Upper lobe of left lung (tissue), 4 donors: Measurements from ENCODE around the gene CELSR1.

Source experiments
- EP300 ChIP-seq, 4 donors: sonication (generic); formaldehyde crosslinking; IDR thresholded peaks; one replicate each; pipeline ENCODE4 v1.5.1; 2017; ENCODE audit warnings: antibody characterized with exemption in 4 of 4, control low read depth in 2 of 4
- TF ChIP-seq, protein P1 (sequence below), 6 experiments: fragments of 450-650 bp in 4 of 6; fragments of 200-600 bp in 2 of 6; sonication (generic) in 2 of 6; IDR thresholded peaks; one replicate each; pipeline ENCODE4 v1.5.1; 2016 to 2019; ENCODE audit warnings: antibody characterized with exemption in 6 of 6

DNA sequence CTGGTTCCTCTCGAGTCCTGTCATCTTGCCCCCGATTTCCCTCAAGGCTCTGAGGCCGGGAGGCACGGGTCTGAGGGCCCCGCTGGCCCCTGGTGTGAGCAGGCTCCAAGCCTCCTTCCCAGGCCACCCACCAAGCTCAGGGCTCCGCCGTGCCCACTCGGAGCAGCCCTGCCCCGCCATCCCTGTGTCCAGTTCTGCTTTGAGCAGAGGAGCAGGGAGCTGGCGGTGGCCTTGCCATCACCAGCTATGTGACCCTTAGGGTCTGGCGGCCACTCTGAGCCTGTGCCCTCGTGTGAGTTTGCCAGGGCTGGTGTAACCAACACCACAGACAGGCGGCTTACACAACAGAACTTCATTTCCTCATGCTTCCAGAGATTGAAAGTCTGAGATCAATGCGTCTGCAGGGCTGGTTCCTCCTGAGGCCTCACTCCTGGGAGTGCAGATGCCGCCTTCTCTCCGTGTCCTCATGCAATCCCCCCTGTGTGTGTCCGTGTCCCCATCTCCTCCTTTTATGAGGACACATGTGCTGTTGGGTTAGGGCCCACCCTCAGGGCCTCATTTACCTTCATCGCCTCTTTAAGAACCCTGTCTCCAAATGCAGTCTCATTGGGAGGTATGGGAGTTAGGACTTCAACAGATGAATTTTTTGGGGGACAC is 36.5 kb upstream of the CELSR1 start:
- TF ChIP-seq, protein P1, sequence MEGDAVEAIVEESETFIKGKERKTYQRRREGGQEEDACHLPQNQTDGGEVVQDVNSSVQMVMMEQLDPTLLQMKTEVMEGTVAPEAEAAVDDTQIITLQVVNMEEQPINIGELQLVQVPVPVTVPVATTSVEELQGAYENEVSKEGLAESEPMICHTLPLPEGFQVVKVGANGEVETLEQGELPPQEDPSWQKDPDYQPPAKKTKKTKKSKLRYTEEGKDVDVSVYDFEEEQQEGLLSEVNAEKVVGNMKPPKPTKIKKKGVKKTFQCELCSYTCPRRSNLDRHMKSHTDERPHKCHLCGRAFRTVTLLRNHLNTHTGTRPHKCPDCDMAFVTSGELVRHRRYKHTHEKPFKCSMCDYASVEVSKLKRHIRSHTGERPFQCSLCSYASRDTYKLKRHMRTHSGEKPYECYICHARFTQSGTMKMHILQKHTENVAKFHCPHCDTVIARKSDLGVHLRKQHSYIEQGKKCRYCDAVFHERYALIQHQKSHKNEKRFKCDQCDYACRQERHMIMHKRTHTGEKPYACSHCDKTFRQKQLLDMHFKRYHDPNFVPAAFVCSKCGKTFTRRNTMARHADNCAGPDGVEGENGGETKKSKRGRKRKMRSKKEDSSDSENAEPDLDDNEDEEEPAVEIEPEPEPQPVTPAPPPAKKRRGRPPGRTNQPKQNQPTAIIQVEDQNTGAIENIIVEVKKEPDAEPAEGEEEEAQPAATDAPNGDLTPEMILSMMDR (IDR thresholded peaks at IDR 0.05): no peak
- TF ChIP-seq EP300 (IDR thresholded peaks at IDR 0.05): no peak
